ENCODE measurements around the gene TLX1.

TLX1 gene

GRCh38 chr10:101130984-101131961 is at the start of gene TLX1:
TSS of gene TLX1 (plus strand) at chr10:101131300. CDS start at chr10:101131542, 242 bp downstream.
- DNase-seq = no peak

GRCh38 chr10:101085846-101086245 is 45.3 kb upstream of the TLX1 start:
- no peak for DNase-seq

- DNase-seq = no peak
Observed at GRCh38 chr10:101087376-101087775, 43.7 kb upstream of the TLX1 start.

GRCh38 chr10:101087965-101088364 is 43.1 kb upstream of the TLX1 start:
- DNase-seq = no peak

- no peak for DNase-seq
Observed at GRCh38 chr10:101089520-101090299, 41.4 kb upstream of the TLX1 start.

- DNase-seq = no peak
Observed at GRCh38 chr10:101090597-101090996, 40.5 kb upstream of the TLX1 start.

GRCh38 chr10:101091546-101092290 is 39.4 kb upstream of the TLX1 start:
- no peak for DNase-seq

- DNase-seq = no peak
Observed at GRCh38 chr10:101092881-101093354, 38.2 kb upstream of the TLX1 start.

GRCh38 chr10:101094121-101094879 is 36.8 kb upstream of the TLX1 start:
- no peak for DNase-seq

- DNase-seq = no peak
Observed at GRCh38 chr10:101095004-101095403, 36.1 kb upstream of the TLX1 start.

GRCh38 chr10:101095550-101096213 is 35.4 kb upstream of the TLX1 start:
- DNase-seq = peak; percentile 76

- no peak for DNase-seq
Observed at GRCh38 chr10:101096378-101096777, 34.7 kb upstream of the TLX1 start.

GRCh38 chr10:101097881-101098280 is 33.2 kb upstream of the TLX1 start:
- DNase-seq = no peak

GRCh38 chr10:101099901-101100300 is 31.2 kb upstream of the TLX1 start:
- no peak for DNase-seq

GRCh38 chr10:101101372-101101881 is 29.7 kb upstream of the TLX1 start:
- no peak for DNase-seq

GRCh38 chr10:101103430-101103829 is 27.7 kb upstream of the TLX1 start:
- DNase-seq = no peak

GRCh38 chr10:101106351-101106750 is 24.7 kb upstream of the TLX1 start:
- no peak for DNase-seq

GRCh38 chr10:101107771-101108170 is 23.3 kb upstream of the TLX1 start:
- no peak for DNase-seq

GRCh38 chr10:101110856-101111523 is 20.1 kb upstream of the TLX1 start:
- DNase-seq = no peak

- DNase-seq = no peak
Observed at GRCh38 chr10:101111547-101111946, 19.6 kb upstream of the TLX1 start.

Measured in suppressor macrophage treated with lipopolysaccharide for 4 hours (primary cell).